ENCODE results near the gene NT5C.
"Not testable (repeated sequence)": the region's sequence is repeated elsewhere in the genome, so short reads cannot be mapped to it uniquely, and the experiment has no call there.

The NT5C gene

GRCh38 chr17:75159196-75160031 is 27.9 kb upstream of the NT5C start:
- 94 to 100% methylated on average over 2 to 3 of the region's 4 CpGs for WGBS, 2 experiments (ENCODE audit: insufficient coverage in 2 of 2)

DNA sequence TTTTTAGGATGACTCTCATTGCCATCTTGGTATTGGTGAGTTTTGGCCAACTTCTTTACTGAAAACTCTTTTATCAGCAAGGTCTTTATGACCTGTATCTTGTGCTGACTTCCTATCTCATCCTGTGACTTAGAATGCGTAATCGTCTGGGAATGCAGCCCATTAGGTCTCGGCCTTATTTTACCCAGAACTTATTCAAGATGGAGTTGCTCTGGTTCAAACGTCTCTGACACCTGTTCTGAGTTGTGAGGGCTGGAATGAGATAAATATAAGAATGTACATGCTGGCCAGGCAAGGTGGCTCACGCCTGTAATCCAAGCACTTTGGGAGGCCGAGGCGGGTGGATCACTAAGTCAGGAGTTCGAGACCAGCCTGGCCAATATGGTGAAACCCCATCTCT is 26.9 kb upstream of the NT5C start:
- not testable (repeated sequence) for H3K27ac ChIP-seq (ENCODE audit: low read depth, low read length, severe bottlenecking); H3K9me3 ChIP-seq (ENCODE audit: control insufficient read depth, low read length)
- 95 to 98% methylated on average over 6 to 7 of the region's 8 CpGs for WGBS, 2 experiments (ENCODE audit: insufficient coverage in 2 of 2)

More at GRCh38 chr17:75159196-75160031, 27.9 kb upstream of the NT5C start:
- Histone ChIP-seq H3K4me3 (ENCODE audit: extremely low read depth, insufficient read depth, low read length, poor library complexity, severe bottlenecking) (no peak overlapping the region), H3K9me3 (ENCODE audit: control insufficient read depth, low read length) (no peaks in the 10 kb centered on the region), H3K4me1 (ENCODE audit: control insufficient read depth, insufficient read depth, low read length, poor library complexity, severe bottlenecking) (peaks cover 10% of the 10 kb centered on the region), H3K36me3 (ENCODE audit: control insufficient read depth, insufficient read depth, low read length) (peaks cover 25% of the 10 kb centered on the region), H3K27ac (ENCODE audit: low read depth, low read length, severe bottlenecking) (peak overlapping the region; percentile 30)

GRCh38 chr17:75155191-75155601 is 23.7 kb upstream of the NT5C start:
- WGBS, 2 experiments (ENCODE audit: insufficient coverage in 2 of 2): 67% methylated on average over 1 of the region's 3 CpGs; no CpG with 5 or more reads in 1 of the 2 experiments
- Histone ChIP-seq H3K36me3 (ENCODE audit: control insufficient read depth, insufficient read depth, low read length) (peaks cover 22% of the 10 kb centered on the region), H3K4me1 (ENCODE audit: control insufficient read depth, insufficient read depth, low read length, poor library complexity, severe bottlenecking) (peaks cover 13% of the 10 kb centered on the region), H3K4me3 (ENCODE audit: extremely low read depth, insufficient read depth, low read length, poor library complexity, severe bottlenecking) (peak overlapping the region; percentile 16), H3K27ac (ENCODE audit: low read depth, low read length, severe bottlenecking) (peak overlapping the region; percentile 76), H3K9me3 (ENCODE audit: control insufficient read depth, low read length) (no peaks in the 10 kb centered on the region)

More for the DNA sequence above, 26.9 kb upstream of the NT5C start:
- peaks cover 20% of the 10 kb centered on the region for H3K36me3 ChIP-seq (ENCODE audit: control insufficient read depth, insufficient read depth, low read length)
- not testable (repeated sequence) for H3K4me3 ChIP-seq (ENCODE audit: extremely low read depth, insufficient read depth, low read length, poor library complexity, severe bottlenecking); H3K4me1 ChIP-seq (ENCODE audit: control insufficient read depth, insufficient read depth, low read length, poor library complexity, severe bottlenecking)

DNA sequence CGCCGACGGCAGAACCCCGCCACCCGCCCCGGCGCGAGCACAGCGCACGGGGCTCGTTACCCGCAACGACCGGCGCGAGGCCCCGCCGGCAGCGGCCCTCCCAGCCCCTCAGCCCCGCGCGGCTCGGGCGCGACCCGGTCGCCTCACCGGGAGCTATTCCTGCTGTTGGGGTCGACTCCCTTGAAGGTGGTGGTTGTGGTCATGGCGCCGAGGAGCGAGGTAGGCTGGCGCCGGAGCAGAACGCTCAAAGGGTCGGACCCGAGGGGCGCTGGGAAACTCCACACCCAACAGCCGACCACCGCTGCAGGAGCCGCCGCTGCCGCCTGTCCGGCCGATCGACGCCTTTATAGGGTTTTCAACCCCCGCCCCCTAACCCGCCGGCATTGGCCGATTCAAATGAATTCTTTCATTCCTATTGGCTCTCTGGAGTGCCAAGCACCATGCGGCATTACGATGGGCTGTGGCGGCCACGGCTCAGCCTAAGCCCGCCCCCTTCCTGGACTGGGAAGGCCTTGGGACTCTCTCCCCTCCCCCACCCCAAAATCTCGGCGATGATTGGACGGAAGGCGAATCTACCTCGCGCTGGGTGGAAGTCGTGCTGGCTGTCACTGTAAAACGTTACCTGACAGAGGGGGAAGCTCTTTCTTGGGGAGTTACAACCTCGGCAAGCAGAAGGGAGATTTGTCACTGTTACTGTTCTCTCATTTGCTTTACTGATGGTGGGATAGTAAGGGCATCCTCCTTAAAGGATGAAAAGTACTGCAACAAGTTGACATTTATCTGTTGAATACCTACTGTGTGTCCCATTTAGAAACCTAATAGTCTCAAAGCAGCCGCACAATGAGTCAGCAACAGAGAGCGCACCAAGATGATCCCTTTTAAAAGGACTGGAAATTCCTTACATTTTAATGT is 22.9 kb upstream of the NT5C start, which contains the start of gene JPT1:
JPT1 (minus strand) TSS at position 318 of the 912 bp plus-strand sequence; CDS start at position 203, 115 bp downstream.
- H3K27ac ChIP-seq (ENCODE audit: low read depth, low read length, severe bottlenecking): peak within 1 kb of the TSS; percentile 84
- H3K4me3 ChIP-seq (ENCODE audit: extremely low read depth, insufficient read depth, low read length, poor library complexity, severe bottlenecking): peak within 1 kb of the TSS; percentile 85
- H3K4me1 ChIP-seq (ENCODE audit: control insufficient read depth, insufficient read depth, low read length, poor library complexity, severe bottlenecking): peaks cover 13% of the 10 kb centered on the region
- H3K36me3 ChIP-seq (ENCODE audit: control insufficient read depth, insufficient read depth, low read length): peaks cover 29% of the 10 kb centered on the region
- 0 to 2% methylated on average over 50 to 52 of the region's 67 CpGs for WGBS, 2 experiments (ENCODE audit: insufficient coverage in 2 of 2)
- H3K9me3 ChIP-seq (ENCODE audit: control insufficient read depth, low read length): no peaks in the 10 kb centered on the region

DNA sequence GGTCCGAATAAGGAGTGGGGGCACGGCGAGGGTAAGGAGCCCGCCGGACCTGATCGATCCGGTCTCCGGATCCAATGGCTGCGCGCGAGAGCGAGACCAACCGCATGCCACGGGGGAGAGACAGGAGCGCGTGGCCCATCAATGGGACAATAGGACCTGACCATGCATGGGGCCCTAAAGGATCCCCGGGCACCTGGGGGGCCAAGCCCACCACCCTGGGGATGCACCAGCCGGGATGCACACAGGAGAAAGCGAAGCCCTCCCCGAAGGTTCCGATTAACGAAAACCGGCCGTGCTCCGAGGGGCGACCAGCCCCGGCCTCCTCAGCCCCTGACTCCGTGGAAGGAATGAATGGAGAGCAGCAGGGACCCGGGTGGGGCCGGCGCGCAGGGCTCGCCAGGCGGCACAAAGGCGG is 22.2 kb upstream of the NT5C start:
- H3K36me3 ChIP-seq (ENCODE audit: control insufficient read depth, insufficient read depth, low read length): peaks cover 30% of the 10 kb centered on the region
- peak overlapping the region; percentile 84 for H3K27ac ChIP-seq (ENCODE audit: low read depth, low read length, severe bottlenecking)
- H3K4me1 ChIP-seq (ENCODE audit: control insufficient read depth, insufficient read depth, low read length, poor library complexity, severe bottlenecking): peaks cover 9% of the 10 kb centered on the region
- peak overlapping the region; percentile 85 for H3K4me3 ChIP-seq (ENCODE audit: extremely low read depth, insufficient read depth, low read length, poor library complexity, severe bottlenecking)
- no peaks in the 10 kb centered on the region for H3K9me3 ChIP-seq (ENCODE audit: control insufficient read depth, low read length)
- 1% methylated on average over 30 to 35 of the region's 35 CpGs for WGBS, 2 experiments (ENCODE audit: insufficient coverage in 2 of 2)

- peak overlapping the region; percentile 84 for H3K27ac ChIP-seq (ENCODE audit: low read depth, low read length, severe bottlenecking)
- WGBS, 2 experiments (ENCODE audit: insufficient coverage in 2 of 2): 0 to 2% methylated on average over 23 of the region's 28 CpGs
- peaks cover 35% of the 10 kb centered on the region for H3K36me3 ChIP-seq (ENCODE audit: control insufficient read depth, insufficient read depth, low read length)
Measured at GRCh38 chr17:75152922-75153779, 21.6 kb upstream of the NT5C start.

GRCh38 chr17:75152523-75152921 is 21.0 kb upstream of the NT5C start:
- peak overlapping the region; percentile 85 for H3K4me3 ChIP-seq (ENCODE audit: extremely low read depth, insufficient read depth, low read length, poor library complexity, severe bottlenecking)
- peaks cover 9% of the 10 kb centered on the region for H3K4me1 ChIP-seq (ENCODE audit: control insufficient read depth, insufficient read depth, low read length, poor library complexity, severe bottlenecking)
- no peaks in the 10 kb centered on the region for H3K9me3 ChIP-seq (ENCODE audit: control insufficient read depth, low read length)
- 10 to 16% methylated on average over 3 to 5 of the region's 6 CpGs for WGBS, 2 experiments (ENCODE audit: insufficient coverage in 2 of 2)
- H3K27ac ChIP-seq (ENCODE audit: low read depth, low read length, severe bottlenecking): peak overlapping the region; percentile 84
- H3K36me3 ChIP-seq (ENCODE audit: control insufficient read depth, insufficient read depth, low read length): peaks cover 37% of the 10 kb centered on the region

More at GRCh38 chr17:75152922-75153779, 21.6 kb upstream of the NT5C start:
- Histone ChIP-seq H3K4me3 (ENCODE audit: extremely low read depth, insufficient read depth, low read length, poor library complexity, severe bottlenecking) (peak overlapping the region; percentile 85), H3K4me1 (ENCODE audit: control insufficient read depth, insufficient read depth, low read length, poor library complexity, severe bottlenecking) (peaks cover 9% of the 10 kb centered on the region), H3K9me3 (ENCODE audit: control insufficient read depth, low read length) (no peaks in the 10 kb centered on the region)

DNA sequence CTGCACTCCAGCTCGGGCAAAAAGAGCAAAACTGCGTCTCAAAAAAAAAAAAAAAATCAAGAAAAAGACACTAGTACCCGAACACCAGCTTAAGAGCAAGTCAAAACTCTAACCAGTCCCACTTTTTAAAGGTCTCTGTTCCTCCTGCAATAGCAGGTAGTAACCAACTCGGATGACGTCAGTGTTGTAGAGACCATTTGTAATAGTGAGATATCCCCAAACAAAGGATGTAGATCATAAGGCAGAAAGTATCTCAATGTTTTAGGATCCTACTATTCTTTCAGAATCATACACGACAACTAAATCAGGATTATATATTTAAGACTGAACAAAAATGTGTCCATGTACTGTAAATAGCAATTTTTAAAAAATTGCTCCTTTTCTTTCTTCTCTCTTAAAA is 20.4 kb upstream of the NT5C start:
- H3K9me3 ChIP-seq (ENCODE audit: control insufficient read depth, low read length): no peaks in the 10 kb centered on the region
- H3K36me3 ChIP-seq (ENCODE audit: control insufficient read depth, insufficient read depth, low read length): peaks cover 37% of the 10 kb centered on the region
- no peak overlapping the region for H3K27ac ChIP-seq (ENCODE audit: low read depth, low read length, severe bottlenecking)
- H3K4me1 ChIP-seq (ENCODE audit: control insufficient read depth, insufficient read depth, low read length, poor library complexity, severe bottlenecking): peaks cover 10% of the 10 kb centered on the region
- 100% methylated on average over 1 to 2 of the region's 6 CpGs for WGBS, 2 experiments (ENCODE audit: insufficient coverage in 2 of 2)
- H3K4me3 ChIP-seq (ENCODE audit: extremely low read depth, insufficient read depth, low read length, poor library complexity, severe bottlenecking): peak overlapping the region; percentile 85

GRCh38 chr17:75147878-75148546 is 16.5 kb upstream of the NT5C start:
- Histone ChIP-seq H3K9me3 (ENCODE audit: control insufficient read depth, low read length) (no peaks in the 10 kb centered on the region), H3K36me3 (ENCODE audit: control insufficient read depth, insufficient read depth, low read length) (peaks cover 74% of the 10 kb centered on the region), H3K4me1 (ENCODE audit: control insufficient read depth, insufficient read depth, low read length, poor library complexity, severe bottlenecking) (peaks cover 6% of the 10 kb centered on the region), H3K4me3 (ENCODE audit: extremely low read depth, insufficient read depth, low read length, poor library complexity, severe bottlenecking) (no peak overlapping the region), H3K27ac (ENCODE audit: low read depth, low read length, severe bottlenecking) (no peak overlapping the region)
- 92 to 95% methylated on average over 2 to 6 of the region's 6 CpGs for WGBS, 2 experiments (ENCODE audit: insufficient coverage in 2 of 2)
